H9 (cell line): ENCODE measurements around the gene TXNDC5. TPM values are rescaled to one million over a fixed set of nuclear protein-coding genes. Genes with fewer than 3 reads are reported as not detected.

Experiments used
- DNase-seq: peaks from one replicate; pipeline ENCODE4 v3.0.0-alpha.2; 2017
- H2AFZ ChIP-seq: one replicate; pipeline ENCODE4 v1.6.1; 2013; ENCODE audit warnings: mild to moderate bottlenecking, low read length, control low read depth, moderate library complexity
- H2AK5ac ChIP-seq: 2 replicates; pipeline ENCODE4 v1.6.1; 2013; ENCODE audit warnings: low read length, control low read depth, mixed read lengths; ENCODE audit not compliant: insufficient read length
- H2BK120ac ChIP-seq: one replicate; pipeline ENCODE4 v1.6.1; 2013; ENCODE audit warnings: low read depth, mild to moderate bottlenecking, low read length, control low read depth, inconsistent platforms; ENCODE audit not compliant: poor library complexity, severe bottlenecking
- H2BK12ac ChIP-seq: 2 replicates; pipeline ENCODE4 v1.6.1; 2013; ENCODE audit warnings: low read length, control low read depth, mixed read lengths, low read depth; ENCODE audit not compliant: insufficient read length
- H2BK15ac ChIP-seq: 2 replicates; pipeline ENCODE4 v1.6.1; 2013; ENCODE audit warnings: low read depth, low read length, control low read depth
- H2BK20ac ChIP-seq: one replicate; pipeline ENCODE4 v1.6.1; 2013; ENCODE audit warnings: low read depth, mild to moderate bottlenecking, low read length, control low read depth, inconsistent platforms; ENCODE audit not compliant: poor library complexity, severe bottlenecking
- H2BK5ac ChIP-seq: 2 replicates; pipeline ENCODE4 v1.6.1; 2013; ENCODE audit warnings: low read length, control low read depth, mixed read lengths; ENCODE audit not compliant: insufficient read length
- H3K14ac ChIP-seq: 2 replicates; pipeline ENCODE4 v1.6.1; 2013; ENCODE audit warnings: low read length, control low read depth; ENCODE audit not compliant: insufficient read depth
- H3K18ac ChIP-seq: 2 replicates; pipeline ENCODE4 v1.6.1; 2013; ENCODE audit warnings: low read depth, mild to moderate bottlenecking, mixed read lengths, low read length, control low read depth; ENCODE audit not compliant: insufficient read length
- H3K23ac ChIP-seq: 2 replicates; pipeline ENCODE4 v1.6.1; 2013; ENCODE audit warnings: low read length, control low read depth, mixed read lengths, low read depth; ENCODE audit not compliant: insufficient read length
- H3K23me2 ChIP-seq: 2 replicates; pipeline ENCODE4 v1.6.1; 2013; ENCODE audit warnings: low read depth, mild to moderate bottlenecking, mixed read lengths, low read length, control low read depth; ENCODE audit not compliant: insufficient read length, poor library complexity, severe bottlenecking
- H3K27ac ChIP-seq: 2 replicates; pipeline ENCODE4 v1.5.1; 2013; ENCODE audit warnings: low read length, control low read depth, mixed read lengths, low read depth; ENCODE audit not compliant: insufficient read length
- H3K27me3 ChIP-seq: 2 replicates; pipeline ENCODE4 v1.6.1; 2013; ENCODE audit warnings: low read length, control low read depth, inconsistent platforms; ENCODE audit not compliant: insufficient read depth
- H3K4ac ChIP-seq: 2 replicates; pipeline ENCODE4 v1.6.1; 2013; ENCODE audit warnings: low read depth, mild to moderate bottlenecking, control low read depth, inconsistent platforms, low read length, moderate library complexity
- H3K4me1 ChIP-seq: 2 replicates; pipeline ENCODE4 v1.6.1; 2013; ENCODE audit warnings: low read length, control low read depth, inconsistent platforms; ENCODE audit not compliant: insufficient read depth
- H3K4me2 ChIP-seq: 2 replicates; pipeline ENCODE4 v1.6.1; 2013; ENCODE audit warnings: low read length, control low read depth, mixed read lengths; ENCODE audit not compliant: insufficient read length, insufficient read depth
- H3K56ac ChIP-seq: 2 replicates; pipeline ENCODE4 v1.6.1; 2013; ENCODE audit warnings: low read depth, mild to moderate bottlenecking, mixed read lengths, low read length, control low read depth; ENCODE audit not compliant: insufficient read length
- H3K79me1 ChIP-seq: 2 replicates; pipeline ENCODE4 v1.6.1; 2013; ENCODE audit warnings: low read depth, mild to moderate bottlenecking, moderate library complexity, low read length, control low read depth, inconsistent platforms; ENCODE audit not compliant: insufficient read depth, poor library complexity, severe bottlenecking
- H3K79me2 ChIP-seq: 2 replicates; pipeline ENCODE4 v1.6.1; 2013; ENCODE audit warnings: low read length, control low read depth, inconsistent platforms; ENCODE audit not compliant: insufficient read depth
- H3K9ac ChIP-seq: 2 replicates; pipeline ENCODE4 v1.6.1; 2013; ENCODE audit warnings: low read length, control low read depth, mixed read lengths; ENCODE audit not compliant: insufficient read length; ENCODE audit errors: extremely low read depth
- H3K9me3 ChIP-seq: one replicate; pipeline ENCODE4 v1.6.1; 2013; ENCODE audit warnings: low read depth, low read length, inconsistent platforms; ENCODE audit not compliant: control insufficient read depth
- H3T11ph ChIP-seq: one replicate; pipeline ENCODE4 v1.6.1; 2013; ENCODE audit warnings: mild to moderate bottlenecking, low read length, control low read depth, inconsistent platforms
- H4K20me1 ChIP-seq: one replicate; pipeline ENCODE4 v1.6.1; 2013; ENCODE audit not compliant: control insufficient read depth, insufficient read length, insufficient read depth
- H4K5ac ChIP-seq: 2 replicates; pipeline ENCODE4 v1.6.1; 2013; ENCODE audit warnings: low read depth, mild to moderate bottlenecking, mixed read lengths, low read length, control low read depth; ENCODE audit not compliant: insufficient read length
- H4K8ac ChIP-seq: replicated peaks from 2 replicates; pipeline ENCODE4 v1.6.1; 2013; ENCODE audit warnings: low read length, control low read depth, mixed read lengths, low read depth; ENCODE audit not compliant: insufficient read length
- H4K91ac ChIP-seq: 2 replicates; pipeline ENCODE4 v1.6.1; 2013; ENCODE audit warnings: low read depth, mild to moderate bottlenecking, moderate library complexity, mixed read lengths, low read length, control low read depth; ENCODE audit not compliant: insufficient read length
- H3K27ac Mint-ChIP-seq, 3 experiments: 2 replicates in 2 of 3; 3 replicates in 1 of 3; pipeline ENCODE4 v1.8.0; 2020 to 2021; ENCODE audit warnings: mixed read lengths in 3 of 3, mild to moderate bottlenecking in 1 of 3, moderate library complexity in 1 of 3
- H3K27me3 Mint-ChIP-seq: 2 replicates; pipeline ENCODE4 v1.8.0; 2021; ENCODE audit warnings: low read depth, mild to moderate bottlenecking, moderate library complexity, mixed read lengths
- H3K36me3 Mint-ChIP-seq, 3 experiments: 2 replicates in 2 of 3; 3 replicates in 1 of 3; pipeline ENCODE4 v1.8.0; 2020 to 2021; ENCODE audit warnings: low read depth in 3 of 3, mixed read lengths in 3 of 3; ENCODE audit not compliant: insufficient read depth in 1 of 3
- H3K4me1 Mint-ChIP-seq, 2 experiments: 2 replicates each; pipeline ENCODE4 v1.8.0; 2020; ENCODE audit warnings: mixed read lengths in 2 of 2
- H3K4me3 Mint-ChIP-seq, 2 experiments: 2 replicates in 1 of 2; 3 replicates in 1 of 2; pipeline ENCODE4 v1.8.0; 2020 to 2021; ENCODE audit warnings: mild to moderate bottlenecking in 2 of 2, mixed read lengths in 2 of 2, moderate library complexity in 1 of 2
- H3K9me3 Mint-ChIP-seq, 2 experiments: 2 replicates in 1 of 2; 3 replicates in 1 of 2; pipeline ENCODE4 v1.8.0; 2020; ENCODE audit warnings: mild to moderate bottlenecking in 2 of 2, mixed read lengths in 2 of 2, moderate library complexity in 1 of 2
- CTCF ChIP-seq: fragments of 200-600 bp; sonication (generic); conservative IDR thresholded peaks from 3 replicates; pipeline ENCODE4 v1.8.0; 2021; ENCODE audit warnings: antibody characterized with exemption, mild to moderate bottlenecking
- WGBS: extraction: QIAGEN DNeasy Blood & Tissue Kit; methylation state at CpG from one replicate; pipeline ENCODE4 v1.1.7; 2013; ENCODE audit warnings: missing lambda C conversion rate, low lambda C conversion rate, mixed read lengths; ENCODE audit not compliant: insufficient read length; ENCODE audit errors: extremely low coverage; 5-methylcytosine and 5-hydroxymethylcytosine counted together
- total RNA-seq: library from RNA; stranded (reverse); gene quantifications from 2 replicates; pipeline ENCODE4 v1.2.1, GENCODE V29; 2021

Gene TXNDC5
- total RNA-seq, 1 experiment from 2014 or later = 130 TPM

GRCh38 chr6:7899889-7900213 is 10.7 kb downstream of the TXNDC5 start:
- no CpG with 5 or more reads among the region's 4 CpGs for WGBS
- no peak for TF ChIP-seq CTCF

More at GRCh38 chr6:7899889-7900213, 10.7 kb downstream of the TXNDC5 start:
- no peaks in the 10 kb centered on the region for H3K9me3 ChIP-seq
- no peak overlapping the region for H2BK5ac ChIP-seq
- H3K4ac ChIP-seq = no peak overlapping the region
- no peak overlapping the region for H3K23ac ChIP-seq
- no peak overlapping the region for H4K91ac ChIP-seq
- H2BK15ac ChIP-seq = no peak overlapping the region
- no peak overlapping the region for H3K9ac ChIP-seq
- H2BK120ac ChIP-seq = no peak overlapping the region
- Mint-ChIP-seq H3K9me3 (no peaks in the 10 kb centered on the region), H3K4me1 (no peaks in the 10 kb centered on the region), H3K27ac (no peak overlapping the region), H3K4me3 (no peak overlapping the region), H3K36me3 (peaks cover 48 to 94% (median 94%) of the 10 kb centered on the region in 3 experiments; a peak in 6 of 7 replicates), H3K27me3 (no peaks in the 10 kb centered on the region)
- H3K4me2 ChIP-seq = no peak overlapping the region
- H3K27ac ChIP-seq = no peak overlapping the region
- H2BK12ac ChIP-seq = no peak overlapping the region
- no peak overlapping the region for H4K5ac ChIP-seq
- no peak overlapping the region for H3K14ac ChIP-seq
- no peaks in the 10 kb centered on the region for H3K79me2 ChIP-seq
- H2BK20ac ChIP-seq = no peak overlapping the region
- no peak overlapping the region for H3K56ac ChIP-seq
- H3K18ac ChIP-seq = no peak overlapping the region
- no peak overlapping the region for H4K8ac ChIP-seq
- DNase-seq = no peak
- H3K23me2 ChIP-seq = no peaks in the 10 kb centered on the region
- no peak overlapping the region for H2AFZ ChIP-seq
- H3T11ph ChIP-seq = no peak overlapping the region
- no peaks in the 10 kb centered on the region for H3K4me1 ChIP-seq
- no peaks in the 10 kb centered on the region for H4K20me1 ChIP-seq
- no peak overlapping the region for H2AK5ac ChIP-seq
- no peaks in the 10 kb centered on the region for H3K27me3 ChIP-seq
- H3K79me1 ChIP-seq = no peaks in the 10 kb centered on the region
